CD4-positive, alpha-beta T cell treated with Interleukin-4 for 1 hour (primary cell): ENCODE measurements around the gene LRRC42.
A peak's percentile ranks its signal among the peaks of the same experiment; 100 is the strongest.

Experiments
- DNase-seq, 2 donors: peaks; one replicate each; pipeline ENCODE4 v3.0.0-alpha.2; 2020 to 2022

Gene LRRC42

DNA sequence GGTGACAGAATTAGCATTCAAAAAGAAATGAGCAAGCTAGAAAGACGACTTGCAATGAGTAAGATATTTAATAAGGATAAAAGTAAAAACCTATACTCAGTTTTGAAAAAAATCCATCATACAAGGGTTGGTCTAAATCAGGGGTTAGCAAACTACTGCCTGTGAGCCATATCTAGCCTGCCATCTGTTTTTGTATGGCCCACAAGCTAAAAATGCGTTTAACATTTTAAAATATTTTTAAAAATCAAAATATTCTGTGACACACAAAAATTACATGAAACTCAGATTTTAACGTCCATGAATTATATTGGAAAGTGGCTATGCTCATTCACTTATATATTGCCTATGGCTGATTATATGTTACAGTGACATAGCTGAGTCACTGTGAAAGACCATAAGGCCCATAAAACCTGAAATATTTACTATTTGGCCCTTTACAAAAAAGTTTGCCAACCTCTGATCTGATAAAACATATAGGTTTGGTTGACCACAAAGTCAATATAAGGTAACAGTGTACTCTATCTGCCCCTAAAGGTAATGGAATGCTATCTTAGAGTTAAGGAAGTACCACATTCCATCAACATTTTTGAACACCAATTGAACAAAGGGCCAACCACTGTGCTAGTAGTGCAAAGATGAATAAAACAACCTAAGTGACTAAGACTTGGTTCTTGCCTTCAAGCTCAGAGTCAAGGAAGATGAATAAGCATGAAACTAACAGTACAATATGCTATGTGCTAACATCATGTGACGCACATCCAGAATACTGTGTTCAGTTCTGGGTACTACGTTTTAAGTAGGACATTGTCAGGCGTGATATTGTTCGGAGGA, 3.8 kb upstream of the LRRC42 start:
- no peak for DNase-seq

DNA sequence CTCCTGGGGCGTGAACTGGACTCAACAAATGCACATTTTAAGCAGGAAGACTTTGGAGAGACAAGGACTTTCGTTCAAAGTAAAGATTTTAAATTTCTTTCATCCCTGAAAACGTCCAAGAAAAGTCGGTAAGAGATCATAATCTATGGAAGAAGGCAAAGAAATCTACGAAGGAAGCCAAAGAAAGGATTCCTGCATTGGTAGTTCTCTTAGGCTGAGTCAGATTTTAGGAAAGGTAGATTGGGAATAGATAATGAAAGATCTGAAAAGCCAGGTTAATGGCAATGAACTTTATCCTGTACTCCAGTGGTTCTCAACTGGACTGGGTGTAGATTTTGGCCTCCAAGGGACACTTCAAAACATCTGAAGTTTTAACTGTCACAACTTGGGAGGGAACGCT, 3.1 kb upstream of the LRRC42 start:
- no peak for DNase-seq

- DNase-seq, result no peak
Measured at GRCh38 chr1:53943490-53944043, 2.6 kb upstream of the LRRC42 start.

GRCh38 chr1:53944469-53945182, 1.5 kb upstream of the LRRC42 start:
- no peak for DNase-seq

DNA sequence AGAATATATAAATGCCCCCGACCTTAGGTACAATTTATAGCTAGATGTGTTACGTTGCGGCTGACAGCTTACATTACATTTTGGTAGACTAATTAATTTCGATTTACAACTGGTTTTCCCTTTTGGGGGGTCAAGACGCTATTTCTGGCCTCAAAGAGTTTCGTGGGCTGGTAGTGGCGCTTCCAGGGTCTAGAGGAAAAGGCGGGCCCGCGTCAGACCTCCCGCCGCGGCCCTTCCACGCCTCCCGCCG, 1.0 kb upstream of the LRRC42 start:
- no peak for DNase-seq

GRCh38 chr1:53945433-53946251, 508 bp upstream of the LRRC42 start, which contains the start of gene IFT25:
Gene IFT25, minus strand, starts transcription at chr1:53945699. Its CDS starts 5,617 bp downstream, at chr1:53940082.
- DNase-seq, result peak; percentile 96 to 97

GRCh38 chr1:53947172-53947907, 1.2 kb downstream of the LRRC42 start:
- no peak for DNase-seq

DNA sequence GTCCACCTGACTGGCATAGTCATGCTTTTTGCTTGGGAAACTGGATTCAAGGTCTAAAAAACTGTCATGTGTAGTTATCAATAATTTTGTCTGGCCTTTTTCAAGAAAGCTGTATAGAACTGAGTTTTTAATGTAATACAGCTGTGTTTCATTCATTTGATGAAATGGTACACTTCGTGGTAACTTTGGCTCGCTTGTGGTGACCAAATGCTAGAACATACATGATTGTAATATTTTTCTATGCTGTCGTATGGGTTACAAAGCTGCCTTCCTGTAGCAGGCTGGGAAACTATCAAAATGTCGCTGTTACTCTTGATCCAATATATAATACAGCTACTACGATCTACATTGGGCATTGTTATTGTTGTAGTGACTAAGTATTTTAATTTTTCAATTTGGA, 2.1 kb downstream of the LRRC42 start:
- DNase-seq, result no peak

- peak in 1 of 2 donors; percentile 42 for DNase-seq
Measured at GRCh38 chr1:53949023-53949990, 3.2 kb downstream of the LRRC42 start.

DNA sequence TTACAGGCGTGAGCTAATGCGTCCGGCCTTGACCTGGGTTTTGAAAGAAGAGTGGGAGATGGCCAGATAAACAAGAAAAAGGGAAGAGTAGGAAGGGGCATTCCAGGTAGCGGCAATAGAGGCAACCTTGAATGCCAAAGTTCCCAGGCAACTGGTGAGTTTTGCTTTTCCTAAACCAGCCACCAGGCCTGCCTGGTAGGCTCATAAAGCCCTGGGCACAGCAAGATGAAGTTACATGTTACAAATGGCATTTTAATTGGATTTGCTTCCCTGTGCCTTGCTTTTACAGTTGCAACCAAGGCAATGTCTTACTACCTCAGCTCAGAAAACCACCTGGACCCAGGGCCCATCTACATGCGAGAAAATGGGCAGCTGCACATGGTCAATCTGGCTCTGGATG, 5.5 kb downstream of the LRRC42 start:
- DNase-seq, result no peak

DNA sequence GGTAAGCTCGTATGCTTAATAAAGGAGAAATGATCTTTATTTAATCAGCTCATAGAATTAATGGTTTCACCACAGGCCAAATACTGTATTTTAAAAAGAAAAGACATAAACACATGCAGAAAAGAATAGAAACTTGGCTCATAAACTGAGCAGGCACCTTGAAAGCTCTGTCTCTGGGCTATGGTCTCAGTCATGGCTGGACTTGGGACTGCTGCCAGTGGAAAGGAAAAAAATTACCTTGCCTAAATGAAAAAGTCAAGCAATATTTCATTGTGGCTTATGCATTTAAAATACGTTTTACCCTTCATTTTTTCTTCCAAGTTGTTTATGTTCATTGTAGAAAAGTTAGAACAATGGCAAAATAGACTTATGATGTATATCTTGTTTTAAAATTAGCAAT, 8.0 kb downstream of the LRRC42 start:
- DNase-seq, result no peak

- no peak for DNase-seq
Measured at GRCh38 chr1:53956308-53957168, 10.4 kb downstream of the LRRC42 start.

GRCh38 chr1:53957194-53957818, 11.2 kb downstream of the LRRC42 start:
- DNase-seq, result no peak

DNA sequence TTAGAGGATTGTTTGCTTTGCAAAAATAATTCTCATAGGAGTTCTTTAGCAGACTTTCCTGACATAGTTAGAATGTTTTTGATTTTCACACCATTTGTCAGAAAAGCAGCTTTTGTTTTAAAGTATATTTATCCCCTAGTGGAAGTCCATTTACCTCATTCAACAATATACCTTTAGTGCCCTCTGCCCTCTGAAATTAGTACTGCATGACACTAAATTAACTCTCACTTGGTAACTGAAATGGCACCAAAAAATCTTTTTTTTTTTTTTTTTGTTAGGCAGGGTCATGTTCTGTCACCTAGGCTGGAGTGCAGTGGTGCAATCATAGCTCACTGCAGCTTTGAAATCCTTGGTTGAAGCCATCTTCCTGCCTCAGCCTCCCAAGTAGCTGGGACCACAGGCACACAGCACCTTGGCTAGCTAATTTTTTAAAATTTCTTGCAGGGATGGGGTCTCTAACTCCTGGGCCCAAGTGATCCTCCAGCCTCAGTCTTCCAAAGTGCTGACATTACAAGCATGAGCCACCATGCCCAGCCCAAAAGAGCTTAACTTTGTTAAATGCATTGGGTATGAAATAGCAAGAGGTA, 13.6 kb downstream of the LRRC42 start:
- DNase-seq, result peak in 1 of 2 donors; percentile 73

GRCh38 chr1:53962395-53962794, 16.2 kb downstream of the LRRC42 start:
- no peak for DNase-seq

DNA sequence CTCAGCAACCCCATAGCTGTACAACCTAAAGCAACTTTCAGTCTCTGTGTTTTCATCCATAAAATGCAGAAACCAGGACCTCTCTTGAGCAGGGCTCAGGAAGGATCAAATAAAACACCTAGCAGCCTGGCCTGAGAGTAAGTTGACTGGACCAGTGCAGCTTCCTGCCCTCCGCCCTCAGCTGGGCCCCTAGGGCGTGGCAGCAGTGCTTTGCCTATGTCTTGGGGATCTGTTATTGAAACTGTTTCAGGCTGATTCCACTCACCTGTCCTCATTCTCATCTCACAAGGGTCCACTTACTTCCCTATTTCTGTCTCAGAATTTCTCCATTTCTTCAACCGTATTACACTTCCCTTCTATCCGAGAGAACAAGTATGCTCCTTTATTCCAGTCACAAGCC, 17.3 kb downstream of the LRRC42 start:
- DNase-seq, result no peak

DNA sequence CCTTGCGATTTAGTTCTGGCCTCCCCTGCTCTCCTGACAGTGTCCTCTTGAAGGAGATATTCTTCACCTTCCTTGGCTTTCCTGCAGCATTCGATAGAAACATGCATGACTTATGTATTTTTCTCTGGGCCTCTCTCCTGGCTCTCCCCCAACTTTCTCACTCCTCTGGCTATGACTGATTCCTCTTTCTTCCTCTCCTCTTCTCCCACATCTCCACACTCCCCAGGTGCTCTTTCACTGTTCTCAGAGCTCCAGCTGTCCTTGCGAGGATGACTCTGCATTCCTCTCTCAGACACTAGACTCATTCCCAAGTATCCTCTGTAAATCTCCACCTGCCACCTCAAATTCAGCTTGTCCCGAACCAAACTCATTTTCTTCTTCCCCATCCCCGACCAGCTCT, 18.0 kb downstream of the LRRC42 start:
- DNase-seq, result no peak

DNA sequence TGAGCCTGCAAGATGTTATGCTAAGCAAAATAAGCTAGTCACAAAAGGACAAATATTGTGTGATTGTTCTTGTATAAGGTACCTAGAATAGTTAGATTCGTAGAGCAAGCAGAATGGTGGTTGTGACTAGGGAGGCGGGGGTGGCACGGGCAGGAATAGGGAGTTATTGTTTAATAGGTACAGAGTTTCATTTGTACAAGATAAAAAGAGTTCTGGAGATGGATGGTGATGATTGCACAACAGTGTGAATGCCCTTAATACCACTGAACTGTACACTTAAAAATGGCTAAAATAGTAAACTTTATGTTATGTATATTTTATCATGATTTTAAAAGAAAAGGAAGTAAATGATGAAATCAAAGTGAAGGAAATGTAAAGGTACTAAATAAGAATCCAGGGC, 20.6 kb downstream of the LRRC42 start:
- no peak for DNase-seq

- no peak for DNase-seq
Measured at GRCh38 chr1:53967409-53968124, 21.4 kb downstream of the LRRC42 start.
